ENCODE data around the gene AMIGO2. TPM values are rescaled to one million over a fixed set of nuclear protein-coding genes. Genes with fewer than 3 reads are reported as not detected.

Gene AMIGO2
- total RNA-seq, 1 experiment from 2014 or later: 19.3 TPM

DNA sequence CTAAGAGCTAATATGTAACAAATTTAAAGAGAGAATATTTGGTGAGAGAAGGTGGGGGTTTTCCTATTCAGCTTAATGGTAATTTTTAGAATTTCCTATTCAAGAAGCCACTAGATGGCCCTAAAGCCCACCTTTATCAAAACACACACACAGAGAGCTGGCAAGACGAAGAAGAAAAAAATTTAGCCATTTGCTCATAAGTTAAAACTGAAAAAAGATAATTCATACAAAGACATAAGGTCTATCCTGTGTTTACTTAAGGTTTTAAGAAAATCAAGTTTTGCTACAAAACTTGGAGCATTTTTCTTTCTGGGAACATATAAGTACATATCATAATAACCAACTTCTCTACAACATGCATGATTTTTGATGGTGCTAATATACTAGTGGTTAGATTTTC lies 47.1 kb downstream of the AMIGO2 start:
- Histone ChIP-seq H3K27me3 (ENCODE audit: low read length) (no peaks in the 10 kb centered on the region), H3K4me2 (ENCODE audit: low read length) (peak overlapping the region; percentile 71; the same call in 1 of the 2 replicates), H3K9me3 (ENCODE audit: low read length) (no peaks in the 10 kb centered on the region), H3K4me1 (ENCODE audit: insufficient read depth, low read length) (peaks cover 44% of the 10 kb centered on the region), H3K27ac (ENCODE audit: low read length) (no peak overlapping the region), H3F3A (ENCODE audit: low read length, unreplicated experiment) (no peaks in the 10 kb centered on the region), H3K4me3 (ENCODE audit: low read length) (no peak overlapping the region), H3K36me3 (ENCODE audit: low read depth, low read length) (no peaks in the 10 kb centered on the region), H2AFZ (ENCODE audit: low read length) (0 out of 2 replicates have a peak overlapping the region, but pooled peaks have one; percentile 0), H3K9ac (ENCODE audit: low read length) (no peak overlapping the region), H3K79me2 (ENCODE audit: low read length) (no peaks in the 10 kb centered on the region), H4K20me1 (ENCODE audit: low read length) (no peaks in the 10 kb centered on the region), H3K9me2 (replicated peaks; ENCODE audit: low read length) (no peaks in the 10 kb centered on the region)
- ChIA-PET CTCF (interaction anchor here (0.5 to 2.0 kb wide), 11 partner anchors 11 to 1264 kb away, joined by 3 to 19 read pairs (median 6); partner anchors contain the start of gene PCED1B), POLR2A (ENCODE audit: unreplicated experiment) (interaction anchor here (0.7 kb wide), 1 partner anchor 47 kb away, joined by 5 read pairs; the partner anchor contains the start of gene PCED1B)
- TF ChIP-seq, protein P1, sequence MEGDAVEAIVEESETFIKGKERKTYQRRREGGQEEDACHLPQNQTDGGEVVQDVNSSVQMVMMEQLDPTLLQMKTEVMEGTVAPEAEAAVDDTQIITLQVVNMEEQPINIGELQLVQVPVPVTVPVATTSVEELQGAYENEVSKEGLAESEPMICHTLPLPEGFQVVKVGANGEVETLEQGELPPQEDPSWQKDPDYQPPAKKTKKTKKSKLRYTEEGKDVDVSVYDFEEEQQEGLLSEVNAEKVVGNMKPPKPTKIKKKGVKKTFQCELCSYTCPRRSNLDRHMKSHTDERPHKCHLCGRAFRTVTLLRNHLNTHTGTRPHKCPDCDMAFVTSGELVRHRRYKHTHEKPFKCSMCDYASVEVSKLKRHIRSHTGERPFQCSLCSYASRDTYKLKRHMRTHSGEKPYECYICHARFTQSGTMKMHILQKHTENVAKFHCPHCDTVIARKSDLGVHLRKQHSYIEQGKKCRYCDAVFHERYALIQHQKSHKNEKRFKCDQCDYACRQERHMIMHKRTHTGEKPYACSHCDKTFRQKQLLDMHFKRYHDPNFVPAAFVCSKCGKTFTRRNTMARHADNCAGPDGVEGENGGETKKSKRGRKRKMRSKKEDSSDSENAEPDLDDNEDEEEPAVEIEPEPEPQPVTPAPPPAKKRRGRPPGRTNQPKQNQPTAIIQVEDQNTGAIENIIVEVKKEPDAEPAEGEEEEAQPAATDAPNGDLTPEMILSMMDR (conservative IDR thresholded peaks at IDR 0.05; ENCODE audit: low read depth, low read length): peak; percentile 81
- no peak for TF ChIP-seq EZH2phosphoT487 (IDR thresholded peaks at IDR 0.05; ENCODE audit: borderline replicate concordance, low read length)
- DNase-seq: peak; percentile 78
- intact Hi-C loops (cut with micrococcal nuclease): loop anchor here (1.0 to 10.0 kb wide), 7 partner anchors 212 to 654 kb away; no protein-coding TSS in a partner anchor
- peak; percentile 58 for ATAC-seq
- BruUV-seq (replicated peaks): no TSS peak

- H3K4me3 ChIP-seq (ENCODE audit: low read length): no peak overlapping the region
- ChIA-PET POLR2A (ENCODE audit: unreplicated experiment) (no interaction called here), CTCF (no interaction called here)
- TF ChIP-seq, protein P1 (conservative IDR thresholded peaks at IDR 0.05; ENCODE audit: low read depth, low read length): no peak
- TF ChIP-seq EZH2phosphoT487 (IDR thresholded peaks at IDR 0.05; ENCODE audit: borderline replicate concordance, low read length) (no peak), EZH2 (IDR thresholded peaks at IDR 0.05; ENCODE audit: low read length, unreplicated experiment) (no peak)
- no peaks in the 10 kb centered on the region for H3K9me3 ChIP-seq (ENCODE audit: low read length)
- no peak overlapping the region for H3K9ac ChIP-seq (ENCODE audit: low read length)
- no peaks in the 10 kb centered on the region for H3K9me2 ChIP-seq (replicated peaks; ENCODE audit: low read length)
- peaks cover 30% of the 10 kb centered on the region for H3K4me1 ChIP-seq (ENCODE audit: insufficient read depth, low read length)
- no peaks in the 10 kb centered on the region for H3K79me2 ChIP-seq (ENCODE audit: low read length)
- H3K36me3 ChIP-seq (ENCODE audit: low read depth, low read length): no peaks in the 10 kb centered on the region
- no peaks in the 10 kb centered on the region for H3F3A ChIP-seq (ENCODE audit: low read length, unreplicated experiment)
- BruUV-seq (replicated peaks): no TSS peak
- H3K27me3 ChIP-seq (ENCODE audit: low read length): no peaks in the 10 kb centered on the region
- H4K20me1 ChIP-seq (ENCODE audit: low read length): no peaks in the 10 kb centered on the region
- H2AFZ ChIP-seq (ENCODE audit: low read length): no peak overlapping the region
- no peak overlapping the region for H3K4me2 ChIP-seq (ENCODE audit: low read length)
- ATAC-seq: no peak
- no peak for DNase-seq
- H3K27ac ChIP-seq (ENCODE audit: low read length): no peak overlapping the region
- intact Hi-C loops (cut with micrococcal nuclease): loop anchor here (10.0 kb wide), 4 partner anchors 215 to 625 kb away; no protein-coding TSS in a partner anchor
Observed at GRCh38 chr12:47029903-47030302, 49.9 kb downstream of the AMIGO2 start.

GRCh38 chr12:47028981-47029708 lies 50.6 kb downstream of the AMIGO2 start:
- Histone ChIP-seq H3K4me3 (ENCODE audit: low read length) (no peak overlapping the region), H3K9me2 (replicated peaks; ENCODE audit: low read length) (no peaks in the 10 kb centered on the region), H3K4me1 (ENCODE audit: insufficient read depth, low read length) (peaks cover 23% of the 10 kb centered on the region), H3F3A (ENCODE audit: low read length, unreplicated experiment) (no peaks in the 10 kb centered on the region), H3K4me2 (ENCODE audit: low read length) (no peak overlapping the region), H3K9ac (ENCODE audit: low read length) (no peak overlapping the region), H3K79me2 (ENCODE audit: low read length) (no peaks in the 10 kb centered on the region), H4K20me1 (ENCODE audit: low read length) (no peaks in the 10 kb centered on the region), H3K27me3 (ENCODE audit: low read length) (no peaks in the 10 kb centered on the region), H2AFZ (ENCODE audit: low read length) (no peak overlapping the region), H3K36me3 (ENCODE audit: low read depth, low read length) (no peaks in the 10 kb centered on the region), H3K27ac (ENCODE audit: low read length) (no peak overlapping the region), H3K9me3 (ENCODE audit: low read length) (no peaks in the 10 kb centered on the region)
- TF ChIP-seq EZH2 (IDR thresholded peaks at IDR 0.05; ENCODE audit: low read length, unreplicated experiment) (no peak), EZH2phosphoT487 (IDR thresholded peaks at IDR 0.05; ENCODE audit: borderline replicate concordance, low read length) (no peak)
- ChIA-PET CTCF (no interaction called here), POLR2A (ENCODE audit: unreplicated experiment) (no interaction called here)
- BruUV-seq (replicated peaks): no TSS peak
- ATAC-seq (0 out of 2 replicates have a peak, but pooled peaks have one; percentile 16), DNase-seq (no peak)
- intact Hi-C loops (cut with micrococcal nuclease): no loop called here

All from PC-3 (cell line).